ENCODE results near the gene MOB1A.
A peak's percentile ranks its signal among the peaks of the same experiment; 100 is the strongest.
"Not testable (repeated sequence)": the region's sequence is repeated elsewhere in the genome, so short reads cannot be mapped to it uniquely, and the experiment has no call there.

MOB1A gene

GRCh38 chr2:74148457-74149246 lies 30.0 kb downstream of the MOB1A start:
- DNase-seq (ENCODE audit: low read depth) = no peak

GRCh38 chr2:74147727-74148456 lies 30.8 kb downstream of the MOB1A start, which contains the start of gene BOLA3:
TSS of gene BOLA3 (minus strand) at chr2:74147912. CDS start at chr2:74147874, 38 bp downstream.
- peak; percentile 84 for DNase-seq (ENCODE audit: low read depth)

GRCh38 chr2:74146929-74147726 lies 31.6 kb downstream of the MOB1A start:
- DNase-seq (ENCODE audit: low read depth) = no peak

GRCh38 chr2:74142340-74142739 lies 36.3 kb downstream of the MOB1A start:
- DNase-seq (ENCODE audit: low read depth) = no peak

- DNase-seq (ENCODE audit: low read depth) = no peak
These were observed 39.9 kb downstream of the MOB1A start for GRCh38 chr2:74138600-74139323.

- no peak for DNase-seq (ENCODE audit: low read depth)
These were observed 40.8 kb downstream of the MOB1A start for GRCh38 chr2:74137651-74138599.

GRCh38 chr2:74131901-74132300 lies 46.8 kb downstream of the MOB1A start:
- no peak for DNase-seq (ENCODE audit: low read depth)

GRCh38 chr2:74130211-74130995 lies 48.3 kb downstream of the MOB1A start:
- no peak for DNase-seq (ENCODE audit: low read depth)

- DNase-seq (ENCODE audit: low read depth) = no peak
These were observed 50.5 kb downstream of the MOB1A start for GRCh38 chr2:74128206-74128605.

- DNase-seq (ENCODE audit: low read depth) = not testable (repeated sequence)
These were observed 54.7 kb downstream of the MOB1A start for GRCh38 chr2:74123955-74124354.

GRCh38 chr2:74121846-74122245 lies 56.8 kb downstream of the MOB1A start:
- DNase-seq (ENCODE audit: low read depth) = not testable (repeated sequence)

- peak; percentile 79 for DNase-seq (ENCODE audit: low read depth)
These were observed 58.5 kb downstream of the MOB1A start for GRCh38 chr2:74119912-74120825.

GRCh38 chr2:74119339-74119738 lies 59.3 kb downstream of the MOB1A start:
- DNase-seq (ENCODE audit: low read depth) = no peak

- no peak for DNase-seq (ENCODE audit: low read depth)
These were observed 67.3 kb downstream of the MOB1A start for GRCh38 chr2:74111380-74111779.

- DNase-seq (ENCODE audit: low read depth) = no peak
These were observed 68.1 kb downstream of the MOB1A start for GRCh38 chr2:74110537-74110936.

- no peak for DNase-seq (ENCODE audit: low read depth)
These were observed 69.1 kb downstream of the MOB1A start for GRCh38 chr2:74109551-74109950.

GRCh38 chr2:74107071-74107470 lies 71.6 kb downstream of the MOB1A start:
- no peak for DNase-seq (ENCODE audit: low read depth)

GRCh38 chr2:74105413-74105812 lies 73.3 kb downstream of the MOB1A start:
- no peak for DNase-seq (ENCODE audit: low read depth)

GRCh38 chr2:74104839-74105238 lies 73.8 kb downstream of the MOB1A start:
- DNase-seq (ENCODE audit: low read depth) = no peak
